Stimulated activated CD8-positive, alpha-beta memory T cell treated with anti-CD3 and anti-CD28 coated beads, Interleukin-7, amount 100 ng/mL, for 4 hours (primary cell): ENCODE measurements around the gene FNDC3B.

Source experiments
- DNase-seq, 2 donors: peaks; one replicate each; pipeline ENCODE4 v3.0.0-alpha.2; 2020; ENCODE audit warnings: low read depth in 2 of 2

Gene FNDC3B

GRCh38 chr3:172150913-172151650 is 111.7 kb downstream of the FNDC3B start:
- no peak for DNase-seq

- DNase-seq = no peak
These were observed 112.6 kb downstream of the FNDC3B start for GRCh38 chr3:172151651-172152649.

GRCh38 chr3:172152874-172153273 is 113.5 kb downstream of the FNDC3B start:
- no peak for DNase-seq

GRCh38 chr3:172153335-172153861 is 114.0 kb downstream of the FNDC3B start:
- peak; percentile 31 to 42 for DNase-seq

- DNase-seq = no peak
These were observed 115.6 kb downstream of the FNDC3B start for GRCh38 chr3:172154768-172155664.

- DNase-seq = no peak
These were observed 116.7 kb downstream of the FNDC3B start for GRCh38 chr3:172155897-172156585.

GRCh38 chr3:172156586-172156955 is 117.2 kb downstream of the FNDC3B start:
- DNase-seq = no peak

- no peak for DNase-seq
These were observed 118.3 kb downstream of the FNDC3B start for GRCh38 chr3:172157564-172158258.

GRCh38 chr3:172158741-172159140 is 119.4 kb downstream of the FNDC3B start:
- no peak for DNase-seq

GRCh38 chr3:172159376-172159775 is 120.0 kb downstream of the FNDC3B start:
- no peak for DNase-seq

- no peak for DNase-seq
These were observed 120.7 kb downstream of the FNDC3B start for GRCh38 chr3:172159962-172160538.

- DNase-seq = no peak
These were observed 121.9 kb downstream of the FNDC3B start for GRCh38 chr3:172161133-172161789.

GRCh38 chr3:172161959-172162358 is 122.6 kb downstream of the FNDC3B start:
- no peak for DNase-seq

GRCh38 chr3:172163320-172163719 is 123.9 kb downstream of the FNDC3B start:
- no peak for DNase-seq

- DNase-seq = no peak
These were observed 125.4 kb downstream of the FNDC3B start for GRCh38 chr3:172164620-172165362.

- no peak for DNase-seq
These were observed 126.9 kb downstream of the FNDC3B start for GRCh38 chr3:172166261-172166660.

- no peak for DNase-seq
These were observed 127.5 kb downstream of the FNDC3B start for GRCh38 chr3:172166890-172167289.

- DNase-seq = no peak
These were observed 128.7 kb downstream of the FNDC3B start for GRCh38 chr3:172167892-172168648.
